ENCODE data around the gene WDFY3. TPM values are rescaled to one million over a fixed set of nuclear protein-coding genes. Genes with fewer than 3 reads are reported as not detected.

The WDFY3 gene
- total RNA-seq, 1 experiment from 2014 or later, result 42.7 TPM

DNA sequence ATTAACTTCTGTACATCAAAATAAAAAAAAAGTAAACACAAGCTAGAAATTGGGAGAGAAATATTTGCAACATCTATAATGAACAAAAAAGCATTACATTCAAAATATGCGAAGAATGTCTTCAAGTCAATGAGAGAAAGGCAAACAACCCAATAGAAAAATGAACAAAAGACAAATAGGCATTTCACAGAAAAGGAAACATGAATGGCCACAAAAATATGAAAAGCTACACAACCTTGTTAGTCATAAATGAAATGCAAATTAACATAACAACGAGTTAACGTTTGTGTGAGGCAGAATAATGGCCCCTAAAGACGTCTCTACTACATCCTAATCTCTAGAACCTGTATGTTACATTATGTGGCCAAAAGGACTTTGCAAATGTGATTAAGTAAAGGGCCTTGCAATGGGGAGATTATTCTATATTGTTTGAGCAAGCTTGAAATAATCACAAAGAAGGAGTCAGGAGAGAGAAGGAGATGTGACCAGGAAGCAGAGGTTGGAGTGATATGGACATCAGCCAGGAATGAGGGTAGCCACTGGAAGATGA, 86.8 kb downstream of the WDFY3 start:
- Histone ChIP-seq H3K4me1 (peaks cover 10% of the 10 kb centered on the region), H3K9me3 (no peaks in the 10 kb centered on the region), H3K27me3 (replicated peaks; ENCODE audit: control insufficient read depth, insufficient read depth, low read length) (no peaks in the 10 kb centered on the region), H3K36me3 (ENCODE audit: control insufficient read depth, insufficient read depth, low read length) (no peaks in the 10 kb centered on the region), H3K4me3 (ENCODE audit: low read depth, low read length) (no peak overlapping the region)
- POLR2A ChIA-PET, result interaction anchor here (0.6 kb wide), 1 partner anchor 13 kb away, joined by 4 read pairs; no protein-coding TSS in a partner anchor
- CTCF ChIA-PET, result no interaction called here
- TF ChIP-seq, protein P1, sequence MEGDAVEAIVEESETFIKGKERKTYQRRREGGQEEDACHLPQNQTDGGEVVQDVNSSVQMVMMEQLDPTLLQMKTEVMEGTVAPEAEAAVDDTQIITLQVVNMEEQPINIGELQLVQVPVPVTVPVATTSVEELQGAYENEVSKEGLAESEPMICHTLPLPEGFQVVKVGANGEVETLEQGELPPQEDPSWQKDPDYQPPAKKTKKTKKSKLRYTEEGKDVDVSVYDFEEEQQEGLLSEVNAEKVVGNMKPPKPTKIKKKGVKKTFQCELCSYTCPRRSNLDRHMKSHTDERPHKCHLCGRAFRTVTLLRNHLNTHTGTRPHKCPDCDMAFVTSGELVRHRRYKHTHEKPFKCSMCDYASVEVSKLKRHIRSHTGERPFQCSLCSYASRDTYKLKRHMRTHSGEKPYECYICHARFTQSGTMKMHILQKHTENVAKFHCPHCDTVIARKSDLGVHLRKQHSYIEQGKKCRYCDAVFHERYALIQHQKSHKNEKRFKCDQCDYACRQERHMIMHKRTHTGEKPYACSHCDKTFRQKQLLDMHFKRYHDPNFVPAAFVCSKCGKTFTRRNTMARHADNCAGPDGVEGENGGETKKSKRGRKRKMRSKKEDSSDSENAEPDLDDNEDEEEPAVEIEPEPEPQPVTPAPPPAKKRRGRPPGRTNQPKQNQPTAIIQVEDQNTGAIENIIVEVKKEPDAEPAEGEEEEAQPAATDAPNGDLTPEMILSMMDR (IDR thresholded peaks at IDR 0.05; ENCODE audit: insufficient read depth in 1 of 2, low read depth in 1 of 2, low read length in 1 of 2, severe bottlenecking in 1 of 2, unreplicated experiment in 1 of 2), result no peak
- H3K27me3 Mint-ChIP-seq (ENCODE audit: insufficient read depth, unreplicated experiment), result no peaks in the 10 kb centered on the region
- peaks cover 27% of the 10 kb centered on the region for H3K4me1 Mint-ChIP-seq (ENCODE audit: low read depth, unreplicated experiment)
- no peaks in the 10 kb centered on the region for H3K9me3 Mint-ChIP-seq (ENCODE audit: unreplicated experiment)
- H3K4me3 Mint-ChIP-seq (ENCODE audit: unreplicated experiment), result no peak overlapping the region
- H3K36me3 Mint-ChIP-seq (ENCODE audit: insufficient read depth, unreplicated experiment), result no peaks in the 10 kb centered on the region
- no TSS peak for BruUV-seq (replicated peaks)
- intact Hi-C loops (cut with micrococcal nuclease; ENCODE audit: unreplicated experiment), result no loop called here
- H3K27ac Mint-ChIP-seq (ENCODE audit: unreplicated experiment), result peak overlapping the region; percentile 24
- DNase-seq, result no peak

DNA sequence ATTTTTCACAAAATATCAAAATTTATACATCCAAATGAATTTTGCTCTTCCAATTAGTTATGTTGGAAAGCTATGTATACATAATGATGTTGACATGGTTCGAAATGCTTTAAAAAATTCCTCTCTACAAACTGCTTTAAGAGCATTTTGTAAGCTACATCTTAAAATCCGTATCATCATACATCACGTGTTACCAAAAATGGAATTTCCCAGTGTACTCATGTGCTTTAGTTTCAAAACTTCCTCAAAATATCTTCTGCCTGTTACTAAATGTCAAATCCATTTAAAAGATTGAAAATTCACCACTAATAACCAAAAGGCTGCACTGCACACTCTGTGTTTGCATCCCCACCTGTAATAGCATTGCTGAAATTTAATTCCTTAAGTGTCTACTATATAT, 87.9 kb downstream of the WDFY3 start:
- H3K4me1 Mint-ChIP-seq (ENCODE audit: low read depth, unreplicated experiment), result peaks cover 27% of the 10 kb centered on the region
- no peaks in the 10 kb centered on the region for H3K9me3 Mint-ChIP-seq (ENCODE audit: unreplicated experiment)
- CTCF ChIA-PET, result no interaction called here
- BruUV-seq (replicated peaks), result no TSS peak
- intact Hi-C loops (cut with micrococcal nuclease; ENCODE audit: unreplicated experiment), result no loop called here
- H3K27me3 Mint-ChIP-seq (ENCODE audit: insufficient read depth, unreplicated experiment), result no peaks in the 10 kb centered on the region
- Histone ChIP-seq H3K4me3 (ENCODE audit: low read depth, low read length) (no peak overlapping the region), H3K27me3 (replicated peaks; ENCODE audit: control insufficient read depth, insufficient read depth, low read length) (no peaks in the 10 kb centered on the region), H3K36me3 (ENCODE audit: control insufficient read depth, insufficient read depth, low read length) (no peaks in the 10 kb centered on the region), H3K4me1 (peaks cover 10% of the 10 kb centered on the region), H3K9me3 (no peaks in the 10 kb centered on the region)
- POLR2A ChIA-PET, result no interaction called here
- no peaks in the 10 kb centered on the region for H3K36me3 Mint-ChIP-seq (ENCODE audit: insufficient read depth, unreplicated experiment)
- H3K4me3 Mint-ChIP-seq (ENCODE audit: unreplicated experiment), result no peak overlapping the region
- TF ChIP-seq, protein P1 (IDR thresholded peaks at IDR 0.05; ENCODE audit: insufficient read depth in 1 of 2, low read depth in 1 of 2, low read length in 1 of 2, severe bottlenecking in 1 of 2, unreplicated experiment in 1 of 2), result no peak
- no peak for DNase-seq
- no peak overlapping the region for H3K27ac Mint-ChIP-seq (ENCODE audit: unreplicated experiment)

DNA sequence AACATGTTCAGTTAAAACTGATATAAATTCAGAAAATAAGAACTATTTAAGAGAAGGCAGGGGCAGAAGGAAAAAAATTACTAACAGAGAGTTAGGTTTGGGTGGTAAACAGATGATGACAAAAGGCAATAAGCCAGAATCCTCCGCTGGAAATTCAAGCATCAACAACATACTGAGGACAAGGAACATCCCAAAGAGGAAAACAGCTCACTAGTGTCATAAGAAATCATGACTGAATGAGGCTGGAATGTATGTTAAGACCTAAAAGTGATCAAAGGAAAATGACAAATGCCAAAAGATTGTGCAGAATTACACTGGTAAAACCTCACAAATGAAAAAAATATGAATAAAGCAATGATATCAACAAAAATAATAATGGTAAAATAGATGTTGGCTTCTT, 88.4 kb downstream of the WDFY3 start:
- Mint-ChIP-seq H3K36me3 (ENCODE audit: insufficient read depth, unreplicated experiment) (no peaks in the 10 kb centered on the region), H3K4me1 (ENCODE audit: low read depth, unreplicated experiment) (peaks cover 27% of the 10 kb centered on the region), H3K27me3 (ENCODE audit: insufficient read depth, unreplicated experiment) (no peaks in the 10 kb centered on the region), H3K4me3 (ENCODE audit: unreplicated experiment) (no peak overlapping the region), H3K9me3 (ENCODE audit: unreplicated experiment) (no peaks in the 10 kb centered on the region), H3K27ac (ENCODE audit: unreplicated experiment) (no peak overlapping the region)
- H3K4me3 ChIP-seq (ENCODE audit: low read depth, low read length), result no peak overlapping the region
- DNase-seq, result no peak
- TF ChIP-seq, protein P1 (IDR thresholded peaks at IDR 0.05; ENCODE audit: insufficient read depth in 1 of 2, low read depth in 1 of 2, low read length in 1 of 2, severe bottlenecking in 1 of 2, unreplicated experiment in 1 of 2), result no peak
- no peaks in the 10 kb centered on the region for H3K9me3 ChIP-seq
- H3K36me3 ChIP-seq (ENCODE audit: control insufficient read depth, insufficient read depth, low read length), result no peaks in the 10 kb centered on the region
- intact Hi-C loops (cut with micrococcal nuclease; ENCODE audit: unreplicated experiment), result no loop called here
- ChIA-PET POLR2A (no interaction called here), CTCF (no interaction called here)
- peaks cover 10% of the 10 kb centered on the region for H3K4me1 ChIP-seq
- no TSS peak for BruUV-seq (replicated peaks)
- no peaks in the 10 kb centered on the region for H3K27me3 ChIP-seq (replicated peaks; ENCODE audit: control insufficient read depth, insufficient read depth, low read length)
